Panc1 (cell line): ENCODE results near the gene RBM47. TPM values are rescaled to one million over a fixed set of nuclear protein-coding genes. Genes with fewer than 3 reads are reported as not detected.

Experiments
- ATAC-seq: fragments of 200-7000 bp; cut with Tn5 transposase; 2 replicates; pipeline ENCODE4 v1.9.1; 2020; ENCODE audit warnings: mild to moderate bottlenecking, moderate library complexity
- BruUV-seq: library from RNA; stranded (reverse); fragments of 400-500 nt; replicated peaks from 2 replicates; lab custom pipeline; 2021; lab: Mats Ljungman, UMichigan
- CTCF ChIA-PET: fragments of 300-600 bp; sonication (Branson Sonifier 250); formaldehyde crosslinking; loops from one replicate; lab custom pipeline; 2022; ENCODE audit warnings: antibody characterized with exemption; lab: Charles Lee
- POLR2A ChIA-PET: fragments of 300-600 bp; sonication (Branson Sonifier 250); formaldehyde crosslinking; loops from one replicate; lab custom pipeline; 2022; ENCODE audit warnings: antibody characterized with exemption; lab: Charles Lee
- DNase-seq: peaks from one replicate; pipeline ENCODE4 v3.0.0-alpha.2; 2010; ENCODE audit warnings: low read depth, low spot score
- H3K27ac ChIP-seq: 2 replicates; pipeline ENCODE4 v1.5.1; 2011; ENCODE audit warnings: mild to moderate bottlenecking, low read length, inconsistent platforms
- H3K27me3 ChIP-seq: fragments of 200-500 bp; sonication (Bioruptor generic); 2 replicates; pipeline ENCODE4 v1.6.0; 2014; ENCODE audit warnings: low read length, inconsistent platforms; ENCODE audit not compliant: control insufficient read depth, insufficient read depth
- H3K36me3 ChIP-seq: fragments of 200-500 bp; sonication (Bioruptor generic); 2 replicates; pipeline ENCODE4 v1.5.1; 2014; ENCODE audit warnings: inconsistent platforms, mild to moderate bottlenecking, low read length, moderate library complexity; ENCODE audit not compliant: control insufficient read depth, insufficient read depth
- H3K4me1 ChIP-seq: 2 replicates; pipeline ENCODE4 v1.5.1; 2011; ENCODE audit warnings: inconsistent platforms, mild to moderate bottlenecking, low read length, moderate library complexity; ENCODE audit not compliant: control insufficient read depth, insufficient read depth
- H3K4me3 ChIP-seq, 2 experiments: 2 replicates each; pipeline ENCODE4 v1.5.1; 2011 to 2012; ENCODE audit warnings: low read depth in 2 of 2, low read length in 2 of 2, mild to moderate bottlenecking in 2 of 2, inconsistent platforms in 1 of 2, moderate library complexity in 1 of 2
- H3K9me3 ChIP-seq: fragments of 200-500 bp; sonication (Bioruptor generic); 2 replicates; pipeline ENCODE4 v1.5.1; 2014; ENCODE audit warnings: low read depth, mild to moderate bottlenecking, inconsistent platforms, low read length, moderate library complexity; ENCODE audit not compliant: control insufficient read depth, insufficient read depth
- CTCF ChIP-seq: fragments of 450-650 bp; IDR thresholded peaks from 2 replicates; pipeline ENCODE4 v1.5.1; 2017; ENCODE audit warnings: mild to moderate bottlenecking
- POLR2AphosphoS5 ChIP-seq: IDR thresholded peaks from 2 replicates; pipeline ENCODE4 v1.6.1; 2012; ENCODE audit warnings: mild to moderate bottlenecking, low read depth, low read length, moderate library complexity
- REST ChIP-seq, 2 experiments: IDR thresholded peaks; 2 replicates each; pipeline ENCODE4 v1.6.1; 2011 to 2012; ENCODE audit warnings: low read depth in 2 of 2, control low read depth in 1 of 2, low read length in 1 of 2, mild to moderate bottlenecking in 1 of 2, moderate library complexity in 1 of 2; ENCODE audit not compliant: insufficient read depth in 1 of 2
- SIN3A ChIP-seq: IDR thresholded peaks from 2 replicates; pipeline ENCODE4 v1.6.1; 2012; ENCODE audit warnings: low read depth, mild to moderate bottlenecking, low read length, moderate library complexity, borderline replicate concordance; ENCODE audit not compliant: insufficient read depth
- TCF7L2 ChIP-seq: IDR thresholded peaks from 2 replicates; pipeline ENCODE4 v1.6.1; 2011; ENCODE audit warnings: mild to moderate bottlenecking, low read depth, low read length, inconsistent platforms
- in situ Hi-C: cut with HindIII; loops from 2 replicates; pipeline ENCODE4 v1.10.0; 2016; ENCODE audit warnings: low sequenced_read_pairs, low pct_unique_long_range_greater_than_20kb
- intact Hi-C: fragments of 100-400 bp; cut with micrococcal nuclease; formaldehyde crosslinking; loops from one replicate; pipeline ENCODE4 v1.10.0; 2022; ENCODE audit not compliant: unreplicated experiment
- total RNA-seq: library from RNA; stranded (reverse); gene quantifications from one replicate; pipeline ENCODE4 v1.2.1, GENCODE V29; 2021; ENCODE audit not compliant: unreplicated experiment

RBM47 gene
- total RNA-seq, 1 experiment from 2014 or later = 2.0 TPM

GRCh38 chr4:40617872-40618271, 11.8 kb downstream of the RBM47 start:
- no peak for TF ChIP-seq TCF7L2
- BruUV-seq = no TSS peak

GRCh38 chr4:40614031-40614430, 15.6 kb downstream of the RBM47 start:
- no peak for DNase-seq
- no peak for ATAC-seq
- no peaks in the 10 kb centered on the region for H3K36me3 ChIP-seq
- TF ChIP-seq SIN3A = no peak
- TF ChIP-seq CTCF = no peak
- TF ChIP-seq TCF7L2 = no peak
- no peak for TF ChIP-seq POLR2AphosphoS5
- no peak for TF ChIP-seq REST (IDR thresholded peaks at IDR 0.05; ENCODE audit: insufficient read depth in 1 of 2, low read depth in 2 of 2, low read length in 1 of 2)
- no peak overlapping the region for H3K27ac ChIP-seq
- BruUV-seq = no TSS peak
- intact Hi-C loops (no loop called here), in situ Hi-C loops (no loop called here)
- POLR2A ChIA-PET = no interaction called here
- no peaks in the 10 kb centered on the region for H3K9me3 ChIP-seq
- H3K4me3 ChIP-seq = no peak overlapping the region
- no peaks in the 10 kb centered on the region for H3K27me3 ChIP-seq
- CTCF ChIA-PET = no interaction called here
- H3K4me1 ChIP-seq = no peaks in the 10 kb centered on the region

More at GRCh38 chr4:40617872-40618271, 11.8 kb downstream of the RBM47 start:
- no peaks in the 10 kb centered on the region for H3K27me3 ChIP-seq
- ATAC-seq = no peak
- no peaks in the 10 kb centered on the region for H3K9me3 ChIP-seq
- no peak overlapping the region for H3K27ac ChIP-seq
- H3K4me1 ChIP-seq = no peaks in the 10 kb centered on the region
- ChIA-PET POLR2A (no interaction called here), CTCF (no interaction called here)
- H3K36me3 ChIP-seq = no peaks in the 10 kb centered on the region
- H3K4me3 ChIP-seq = no peak overlapping the region
- intact Hi-C loops = no loop called here
- in situ Hi-C loops = no loop called here
- DNase-seq = no peak

- H3K4me3 ChIP-seq = no peak overlapping the region
- POLR2A ChIA-PET = no interaction called here
- no peaks in the 10 kb centered on the region for H3K4me1 ChIP-seq
- TF ChIP-seq SIN3A (no peak), POLR2AphosphoS5 (no peak)
- H3K27me3 ChIP-seq = no peaks in the 10 kb centered on the region
- in situ Hi-C loops = no loop called here
- DNase-seq (no peak), ATAC-seq (no peak)
- BruUV-seq = no TSS peak
- intact Hi-C loops = no loop called here
- H3K9me3 ChIP-seq = no peaks in the 10 kb centered on the region
- H3K36me3 ChIP-seq = no peaks in the 10 kb centered on the region
- no peak overlapping the region for H3K27ac ChIP-seq
- CTCF ChIA-PET = no interaction called here
Measured at GRCh38 chr4:40613456-40613855, 16.2 kb downstream of the RBM47 start.
